GM18861 (cell line): Measurements from ENCODE around the gene EMB.
"Not testable (repeated sequence)": the region's sequence is repeated elsewhere in the genome, so short reads cannot be mapped to it uniquely, and the experiment has no call there.

Experiments
- ATAC-seq: cut with Tn5 transposase; IDR thresholded peaks from one replicate; pipeline ENCODE4 v1.9.1; 2021; ENCODE audit not compliant: unreplicated experiment

Gene EMB, protein sequence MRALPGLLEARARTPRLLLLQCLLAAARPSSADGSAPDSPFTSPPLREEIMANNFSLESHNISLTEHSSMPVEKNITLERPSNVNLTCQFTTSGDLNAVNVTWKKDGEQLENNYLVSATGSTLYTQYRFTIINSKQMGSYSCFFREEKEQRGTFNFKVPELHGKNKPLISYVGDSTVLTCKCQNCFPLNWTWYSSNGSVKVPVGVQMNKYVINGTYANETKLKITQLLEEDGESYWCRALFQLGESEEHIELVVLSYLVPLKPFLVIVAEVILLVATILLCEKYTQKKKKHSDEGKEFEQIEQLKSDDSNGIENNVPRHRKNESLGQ

GRCh38 chr5:50440651-50441492 is at the start of gene EMB:
Gene EMB (minus strand): TSS chr5:50441288. CDS start chr5:50441151, 137 bp downstream.
- ATAC-seq: peak; percentile 47

GRCh38 chr5:50489491-50489890 is 48.4 kb upstream of the EMB start:
- not testable (repeated sequence) for ATAC-seq

DNA sequence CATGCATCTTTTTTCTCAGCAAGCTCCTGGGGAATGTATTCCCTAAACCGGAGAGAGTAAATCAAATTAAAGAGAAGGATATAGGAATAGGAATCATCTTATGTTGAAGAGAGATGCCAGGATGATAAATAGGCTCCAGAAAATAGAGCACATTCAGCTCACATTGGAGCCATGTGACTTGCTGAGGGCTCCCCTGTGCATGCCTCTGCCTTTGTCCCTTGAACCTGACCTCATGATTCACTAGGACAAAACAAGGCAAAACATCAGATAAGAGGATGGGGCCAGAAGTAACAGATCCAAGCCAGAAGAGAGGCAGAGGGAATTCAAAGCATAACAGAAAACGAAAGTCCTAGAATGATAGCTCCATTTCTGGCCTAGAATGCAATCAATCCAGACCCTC is 37.7 kb upstream of the EMB start:
- ATAC-seq: not testable (repeated sequence)

GRCh38 chr5:50476549-50476948 is 35.5 kb upstream of the EMB start:
- peak; percentile 99 for ATAC-seq

GRCh38 chr5:50465015-50465414 is 23.9 kb upstream of the EMB start:
- not testable (repeated sequence) for ATAC-seq

- no peak for ATAC-seq
Observed at GRCh38 chr5:50463726-50464125, 22.6 kb upstream of the EMB start.

DNA sequence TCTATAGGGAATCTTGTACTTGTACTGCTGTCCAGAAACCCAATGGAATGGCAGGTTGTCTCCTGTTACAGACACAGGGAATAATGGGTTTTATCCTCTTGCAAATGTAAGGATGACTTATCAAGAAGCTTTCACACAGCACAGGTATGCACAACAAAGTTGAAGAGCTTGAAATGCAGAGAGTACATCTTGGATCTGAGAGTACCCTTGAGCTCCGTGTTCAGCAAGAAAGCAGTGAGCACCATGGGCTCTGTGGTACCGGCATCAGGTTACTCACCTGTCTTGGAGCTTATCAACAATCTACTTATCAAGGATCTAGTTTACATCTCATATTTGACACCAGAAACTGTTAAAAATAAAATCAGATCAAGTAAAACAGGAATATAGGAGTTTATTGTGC is 22.0 kb upstream of the EMB start:
- ATAC-seq: no peak

- ATAC-seq: not testable (repeated sequence)
Observed at GRCh38 chr5:50462579-50462978, 21.5 kb upstream of the EMB start.

GRCh38 chr5:50458372-50458771 is 17.3 kb upstream of the EMB start:
- ATAC-seq: not testable (repeated sequence)

DNA sequence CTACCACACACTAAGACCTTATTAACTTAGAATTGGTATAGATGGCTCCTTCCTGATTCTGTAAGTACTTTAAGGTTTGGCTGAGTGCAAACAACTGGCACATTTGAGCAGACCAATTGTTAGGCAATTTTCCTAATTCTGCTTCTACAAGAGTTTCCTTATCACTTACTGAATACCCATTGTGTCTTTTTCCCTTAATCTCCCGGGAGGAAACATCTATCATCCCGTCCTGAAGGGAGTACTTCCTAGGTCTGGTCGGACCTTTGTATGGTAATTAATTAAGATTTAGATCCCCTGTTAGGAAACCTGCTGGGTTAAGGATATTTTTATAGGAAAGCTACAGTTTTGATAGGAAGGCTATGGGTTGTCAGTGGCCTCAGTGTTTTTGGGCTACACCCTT is 8.2 kb upstream of the EMB start:
- not testable (repeated sequence) for ATAC-seq

- ATAC-seq: no peak
Observed at GRCh38 chr5:50447941-50448340, 6.9 kb upstream of the EMB start.

GRCh38 chr5:50447228-50447627 is 6.1 kb upstream of the EMB start:
- ATAC-seq: no peak

GRCh38 chr5:50445296-50445949 is 4.3 kb upstream of the EMB start:
- peak; percentile 68 for ATAC-seq

DNA sequence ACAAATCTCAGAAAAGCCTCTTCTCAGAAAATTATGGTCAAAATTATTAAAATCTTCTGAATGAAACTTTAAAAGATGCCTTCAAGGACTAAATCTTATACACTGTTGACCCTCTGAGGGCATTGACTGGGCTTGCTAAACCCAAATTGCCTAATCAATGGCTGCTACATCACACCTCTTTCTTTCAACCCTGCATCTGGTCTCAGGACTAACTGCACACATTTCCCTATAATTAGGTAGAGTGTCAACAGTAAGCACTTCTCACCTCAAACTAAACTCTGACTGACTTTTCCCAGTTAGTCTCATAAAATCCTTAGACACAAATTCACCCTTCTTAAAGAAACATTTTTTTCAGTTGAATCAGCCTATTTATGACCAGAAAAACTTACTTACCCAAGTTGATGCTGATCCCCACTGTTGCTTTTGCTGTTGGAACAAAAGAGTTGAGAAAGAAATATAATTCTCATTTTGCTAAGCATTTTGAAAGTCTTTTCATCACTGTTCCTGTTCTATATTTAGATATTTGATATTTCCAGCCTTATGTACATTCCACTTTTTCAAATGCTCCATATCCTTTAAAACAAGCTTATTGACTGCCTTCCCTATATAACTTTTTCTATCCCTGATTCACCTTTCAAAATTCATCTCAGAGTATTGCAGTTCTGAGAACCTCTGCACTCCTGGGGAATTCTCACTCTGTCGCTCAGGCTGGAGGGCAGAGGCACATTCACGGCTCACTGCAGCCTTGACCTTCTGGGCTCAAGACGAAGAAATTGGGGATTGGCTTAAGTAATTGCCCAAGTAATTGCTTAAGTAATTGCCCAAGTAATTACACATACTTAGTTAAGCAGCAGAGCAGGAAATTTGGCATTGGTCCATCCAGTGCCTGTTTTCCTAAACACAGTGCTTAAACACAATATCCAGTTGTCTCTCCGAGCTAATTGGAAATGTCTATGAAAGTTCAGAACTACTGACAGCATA is 1.8 kb upstream of the EMB start:
- not testable (repeated sequence) for ATAC-seq

DNA sequence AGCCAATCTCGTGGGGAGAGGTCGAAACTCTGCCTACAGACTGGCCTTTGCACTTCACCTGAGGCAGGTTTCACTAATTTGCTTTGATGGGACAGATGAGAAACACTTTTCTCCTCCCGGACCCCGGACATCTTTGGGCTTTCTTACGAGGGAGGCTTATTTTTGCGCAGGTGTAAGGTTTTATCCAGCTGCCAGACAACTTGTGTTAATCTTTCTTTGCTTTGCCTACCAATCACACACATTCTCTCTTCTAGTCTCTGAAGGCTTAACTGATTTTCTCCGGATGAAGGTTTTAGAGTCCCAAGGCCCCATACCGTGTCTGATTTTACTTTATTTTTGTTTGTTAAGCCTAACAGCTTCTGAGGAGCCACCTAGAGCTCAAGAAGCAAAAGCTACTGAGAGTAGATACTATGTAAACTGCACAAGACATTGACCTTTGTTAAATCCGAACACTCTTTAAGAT is 436 bp upstream of the EMB start:
- no peak for ATAC-seq

GRCh38 chr5:50439221-50439620 is 1.9 kb downstream of the EMB start:
- ATAC-seq: no peak

- ATAC-seq: not testable (repeated sequence)
Observed at GRCh38 chr5:50438060-50438459, 3.0 kb downstream of the EMB start.

DNA sequence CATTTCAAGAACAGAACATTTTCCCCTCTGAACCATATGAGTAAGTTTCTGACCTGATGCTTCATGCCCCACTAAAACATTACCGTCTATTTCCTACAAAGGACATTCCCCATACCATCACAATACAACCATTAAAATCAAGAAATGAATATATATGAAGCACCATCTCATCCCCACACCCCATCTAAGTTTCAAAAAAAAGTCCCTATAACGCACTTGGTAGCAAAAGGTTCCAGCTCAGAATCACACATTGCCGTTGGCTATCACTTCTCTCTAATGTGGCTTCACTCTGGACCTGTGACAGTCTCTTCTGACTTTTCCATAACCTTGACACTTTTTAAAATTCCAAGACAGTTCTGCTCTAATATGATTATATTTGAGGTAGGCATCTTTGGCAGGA is 5.9 kb downstream of the EMB start:
- ATAC-seq: no peak

GRCh38 chr5:50431133-50431904 is 9.8 kb downstream of the EMB start:
- not testable (repeated sequence) for ATAC-seq
